Right cardiac atrium (tissue), 5 donors: ENCODE measurements around the gene ZFYVE9. TPM values are rescaled to one million over a fixed set of nuclear protein-coding genes. Genes with fewer than 3 reads are reported as not detected.

Experiments used
- ATAC-seq, 2 donors: fragments of 200-7000 bp; cut with Tn5 transposase; one replicate each; pipeline versions ENCODE4 v1.8.0 to v1.9.1; 2020; ENCODE audit warnings: moderate library complexity in 2 of 2, mild to moderate bottlenecking in 1 of 2
- DNase-seq, 3 donors: peaks; one replicate each; pipeline ENCODE4 v3.0.0-alpha.2; 2020
- H3K27ac ChIP-seq: one replicate; pipeline ENCODE4 v1.5.1; 2013; ENCODE audit warnings: mild to moderate bottlenecking, low read length, control low read depth, moderate library complexity
- H3K27me3 ChIP-seq: one replicate; pipeline ENCODE4 v1.6.1; 2013; ENCODE audit not compliant: control insufficient read depth, insufficient read depth
- H3K4me1 ChIP-seq: one replicate; pipeline ENCODE4 v1.6.1; 2013; ENCODE audit warnings: low read length; ENCODE audit not compliant: control insufficient read depth, insufficient read depth
- H3K4me3 ChIP-seq: one replicate; pipeline ENCODE4 v1.5.1; 2013; ENCODE audit warnings: low read length, control low read depth
- H3K9me3 ChIP-seq: one replicate; pipeline ENCODE4 v1.6.1; 2013; ENCODE audit warnings: low read length; ENCODE audit not compliant: control insufficient read depth
- WGBS: extraction: QIAGEN DNeasy Blood & Tissue Kit; methylation state at CpG from one replicate; pipeline ENCODE4 v1.1.7; 2013; 5-methylcytosine and 5-hydroxymethylcytosine counted together
- intact Hi-C, 4 donors: fragments of 100-400 bp; cut with DNase I; formaldehyde crosslinking; loops; one replicate each; pipeline versions ENCODE4 v1.11.0 to v1.14.0; 2022 to 2023
- polyA plus RNA-seq: library from polyadenylated mRNA; stranded (reverse); fragments of 200-250 nt; gene quantifications from one replicate; pipeline ENCODE4 v1.2.3, GENCODE V29; 2013
- total RNA-seq, 4 donors: library from RNA; stranded (reverse); fragmentation: NEBNext Ultra II Directional; extraction: Animal tissue kit (Norgen Biotek cat#: 25700); gene quantifications; one replicate each; pipeline ENCODE4 v1.2.1, GENCODE V29; 2021
- donor health status: healthy with polysubstance abuse.
- donor health status: DM: no; HTN: yes; CAD: no.
- donor health status: DM: no; HTN: no; CAD: no.
- donor health status: DM: no; HTN: yes; CAD: no; lungs with severe emphysema.
- donor health status: DM: yes; HTN: yes; CAD: no.

Gene ZFYVE9
- total and polyA plus RNA-seq, 5 donors: 6.2 to 21.3 (median 20.0) TPM

DNA sequence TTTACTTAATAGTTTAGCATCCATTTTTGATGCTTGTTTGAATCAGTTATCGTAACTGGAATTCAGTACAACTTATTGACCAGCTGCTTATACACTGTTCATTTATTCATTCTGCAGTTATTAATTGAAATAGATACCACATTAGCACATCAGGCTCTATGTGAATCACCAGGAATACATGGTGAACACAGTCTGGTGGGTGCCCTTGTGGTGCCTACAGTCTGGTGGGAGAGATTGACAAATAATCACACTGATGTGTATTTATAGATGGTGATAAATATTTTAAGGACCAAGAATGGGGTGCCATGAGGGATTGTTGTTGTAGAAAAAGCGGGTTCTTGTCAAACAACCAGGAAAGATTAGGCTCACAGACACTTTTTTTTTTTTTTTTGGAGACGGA lies 87.6 kb downstream of the ZFYVE9 start:
- no peak overlapping the region for H3K4me3 ChIP-seq
- H3K27me3 ChIP-seq: no peaks in the 10 kb centered on the region
- ATAC-seq: no peak
- 98% methylated on average over 3 of the region's 3 CpGs for WGBS
- no peak overlapping the region for H3K27ac ChIP-seq
- no peaks in the 10 kb centered on the region for H3K4me1 ChIP-seq
- peaks cover 4% of the 10 kb centered on the region for H3K9me3 ChIP-seq
- DNase-seq: no peak
- intact Hi-C loops: no loop called here

DNA sequence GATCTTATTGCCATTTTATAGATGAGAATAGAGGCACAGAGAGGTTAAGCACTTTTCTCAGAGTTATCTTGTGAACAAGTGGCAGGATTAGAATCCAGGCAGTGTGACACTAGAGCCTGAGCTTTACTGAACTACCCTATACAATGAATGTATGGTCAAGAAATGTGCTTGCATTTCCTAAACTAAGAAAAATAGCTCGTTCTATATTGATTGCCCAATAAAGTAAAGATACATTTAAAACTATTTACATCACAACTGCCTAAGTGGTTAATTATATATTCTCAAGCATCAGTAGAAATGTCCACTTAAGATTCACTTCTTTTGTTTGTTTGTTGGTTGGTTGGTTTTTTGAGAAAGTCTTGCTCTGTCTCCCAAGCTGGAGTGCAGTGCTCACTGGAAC lies 91.6 kb downstream of the ZFYVE9 start:
- WGBS: 94% methylated on average over 1 of the region's 1 CpG
- intact Hi-C loops: no loop called here
- ATAC-seq (no peak), DNase-seq (no peak)
- no peak overlapping the region for H3K4me3 ChIP-seq
- H3K27ac ChIP-seq: no peak overlapping the region
- no peaks in the 10 kb centered on the region for H3K4me1 ChIP-seq
- H3K27me3 ChIP-seq: no peaks in the 10 kb centered on the region
- H3K9me3 ChIP-seq: no peaks in the 10 kb centered on the region

DNA sequence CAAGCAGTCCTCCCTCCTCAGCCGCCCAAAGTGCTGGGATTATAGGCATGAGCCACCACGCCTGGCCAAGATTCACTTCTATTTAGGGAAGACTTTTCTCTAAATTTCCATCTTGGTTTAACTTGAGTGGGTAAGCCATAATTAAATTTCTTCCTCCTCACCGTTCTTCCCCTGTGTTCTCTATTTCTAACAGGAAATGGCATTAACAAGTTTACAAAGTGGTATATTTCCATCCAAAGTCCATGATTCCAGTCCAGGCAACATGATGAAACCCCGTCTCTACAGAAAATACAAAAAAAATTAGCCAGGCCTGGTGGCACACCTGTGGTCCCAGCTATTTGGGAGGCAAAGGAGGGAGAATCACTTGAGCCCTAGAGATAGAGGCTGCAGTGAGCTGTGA lies 92.1 kb downstream of the ZFYVE9 start:
- no peak for ATAC-seq
- no peak overlapping the region for H3K4me3 ChIP-seq
- H3K27me3 ChIP-seq: no peaks in the 10 kb centered on the region
- H3K9me3 ChIP-seq: no peaks in the 10 kb centered on the region
- 93% methylated on average over 4 of the region's 4 CpGs for WGBS
- DNase-seq: no peak
- intact Hi-C loops: no loop called here
- H3K27ac ChIP-seq: no peak overlapping the region
- H3K4me1 ChIP-seq: no peaks in the 10 kb centered on the region

DNA sequence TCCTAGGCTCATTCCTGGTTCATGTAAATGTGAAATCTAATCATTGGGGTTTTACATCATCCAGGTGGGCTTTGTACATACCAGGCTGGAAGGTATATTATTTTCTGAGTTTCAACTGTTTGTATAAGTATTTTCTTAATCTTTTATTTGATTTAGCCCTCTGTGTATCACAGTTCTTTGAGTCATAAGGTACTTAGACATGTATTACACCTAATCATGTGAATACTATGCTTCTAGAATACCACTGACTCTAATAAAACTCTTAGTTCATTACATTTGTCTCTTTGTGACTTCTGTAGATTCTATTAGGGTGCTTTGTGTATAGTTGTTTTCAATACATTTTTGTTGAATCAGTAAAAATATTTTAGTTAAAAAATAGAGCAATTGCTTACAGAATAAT lies 92.8 kb downstream of the ZFYVE9 start:
- Histone ChIP-seq H3K27ac (no peak overlapping the region), H3K4me1 (no peaks in the 10 kb centered on the region), H3K27me3 (no peaks in the 10 kb centered on the region), H3K9me3 (no peaks in the 10 kb centered on the region), H3K4me3 (no peak overlapping the region)
- ATAC-seq (no peak), DNase-seq (no peak)
- intact Hi-C loops: no loop called here

DNA sequence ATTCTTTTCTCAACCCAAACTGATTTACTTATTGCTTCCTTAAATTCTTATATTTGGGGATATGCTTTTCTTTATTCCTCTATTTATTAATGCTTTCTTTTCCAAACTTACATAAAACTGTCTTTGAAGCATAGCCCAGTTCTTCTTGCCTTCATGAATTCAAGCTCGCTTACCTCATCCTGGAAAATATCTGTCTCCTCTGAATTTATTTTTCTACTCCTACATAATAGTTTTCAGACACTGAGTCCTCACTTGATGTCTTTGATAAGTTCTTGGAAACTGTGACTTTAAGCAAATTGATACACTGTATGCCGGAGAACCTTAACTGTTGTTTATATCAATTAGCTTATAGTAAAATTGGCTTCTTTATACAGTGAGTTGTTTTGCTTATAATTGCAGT lies 93.8 kb downstream of the ZFYVE9 start:
- 85% methylated on average over 2 of the region's 2 CpGs for WGBS
- DNase-seq: no peak

DNA sequence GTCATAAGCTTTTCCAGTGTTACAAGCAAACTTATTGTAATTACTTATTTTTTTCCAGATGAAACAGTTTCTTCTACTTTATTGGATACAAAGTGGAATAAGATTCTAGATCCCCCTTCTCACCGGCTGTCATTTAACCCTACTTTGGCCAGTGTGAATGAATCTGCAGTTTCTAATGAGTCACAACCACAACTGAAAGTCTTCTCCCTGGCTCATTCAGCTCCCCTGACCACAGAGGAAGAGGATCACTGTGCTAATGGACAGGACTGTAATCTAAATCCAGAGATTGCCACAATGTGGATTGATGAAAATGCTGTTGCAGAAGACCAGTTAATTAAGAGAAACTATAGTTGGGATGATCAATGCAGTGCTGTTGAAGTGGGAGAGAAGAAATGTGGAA lies 95.5 kb downstream of the ZFYVE9 start:
- Histone ChIP-seq H3K27me3 (no peaks in the 10 kb centered on the region), H3K27ac (no peak overlapping the region), H3K4me1 (no peaks in the 10 kb centered on the region), H3K9me3 (no peaks in the 10 kb centered on the region), H3K4me3 (no peak overlapping the region)
- 63% methylated on average over 1 of the region's 1 CpG for WGBS
- intact Hi-C loops: no loop called here
- no peak for ATAC-seq
- DNase-seq: no peak

More for the DNA sequence above, 93.8 kb downstream of the ZFYVE9 start:
- no peak overlapping the region for H3K27ac ChIP-seq
- H3K4me1 ChIP-seq: no peaks in the 10 kb centered on the region
- intact Hi-C loops: no loop called here
- no peak overlapping the region for H3K4me3 ChIP-seq
- no peaks in the 10 kb centered on the region for H3K27me3 ChIP-seq
- ATAC-seq: no peak
- no peaks in the 10 kb centered on the region for H3K9me3 ChIP-seq

DNA sequence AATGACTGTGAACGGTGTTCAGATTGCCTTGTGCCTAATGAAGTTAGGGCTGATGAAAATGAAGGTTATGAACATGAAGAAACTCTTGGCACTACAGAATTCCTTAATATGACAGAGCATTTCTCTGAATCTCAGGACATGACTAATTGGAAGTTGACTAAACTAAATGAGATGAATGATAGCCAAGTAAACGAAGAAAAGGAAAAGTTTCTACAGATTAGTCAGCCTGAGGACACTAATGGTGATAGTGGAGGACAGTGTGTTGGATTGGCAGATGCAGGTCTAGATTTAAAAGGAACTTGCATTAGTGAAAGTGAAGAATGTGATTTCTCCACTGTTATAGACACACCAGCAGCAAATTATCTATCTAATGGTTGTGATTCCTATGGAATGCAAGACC lies 96.6 kb downstream of the ZFYVE9 start:
- no peaks in the 10 kb centered on the region for H3K27me3 ChIP-seq
- no peak for ATAC-seq

DNA sequence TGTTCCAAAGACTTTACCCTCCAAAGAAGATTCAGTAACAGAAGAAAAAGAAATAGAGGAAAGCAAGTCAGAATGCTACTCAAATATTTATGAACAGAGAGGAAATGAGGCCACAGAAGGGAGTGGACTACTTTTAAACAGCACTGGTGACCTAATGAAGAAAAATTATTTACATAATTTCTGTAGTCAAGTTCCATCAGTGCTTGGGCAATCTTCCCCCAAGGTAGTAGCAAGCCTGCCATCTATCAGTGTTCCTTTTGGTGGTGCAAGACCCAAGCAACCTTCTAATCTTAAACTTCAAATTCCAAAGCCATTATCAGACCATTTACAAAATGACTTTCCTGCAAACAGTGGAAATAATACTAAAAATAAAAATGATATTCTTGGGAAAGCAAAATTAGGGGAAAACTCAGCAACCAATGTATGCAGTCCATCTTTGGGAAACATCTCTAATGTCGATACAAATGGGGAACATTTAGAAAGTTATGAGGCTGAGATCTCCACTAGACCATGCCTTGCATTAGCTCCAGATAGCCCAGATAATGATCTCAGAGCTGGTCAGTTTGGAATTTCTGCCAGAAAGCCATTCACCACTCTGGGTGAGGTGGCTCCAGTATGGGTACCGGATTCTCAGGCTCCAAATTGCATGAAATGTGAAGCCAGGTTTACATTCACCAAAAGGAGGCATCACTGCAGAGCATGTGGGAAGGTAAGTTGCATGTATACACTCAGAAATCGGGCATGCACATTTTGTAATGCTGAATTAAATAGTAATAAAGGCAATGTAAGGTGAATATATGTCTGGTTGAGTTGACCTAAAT lies 97.2 kb downstream of the ZFYVE9 start:
- Histone ChIP-seq H3K4me1 (no peaks in the 10 kb centered on the region), H3K9me3 (no peaks in the 10 kb centered on the region), H3K27me3 (no peaks in the 10 kb centered on the region), H3K27ac (no peak overlapping the region), H3K4me3 (no peak overlapping the region)
- DNase-seq (no peak), ATAC-seq (no peak)
- WGBS: 92% methylated on average over 3 of the region's 3 CpGs
- intact Hi-C loops: no loop called here

More for the DNA sequence above, 96.6 kb downstream of the ZFYVE9 start:
- Histone ChIP-seq H3K4me3 (no peak overlapping the region), H3K4me1 (no peaks in the 10 kb centered on the region), H3K9me3 (no peaks in the 10 kb centered on the region), H3K27ac (no peak overlapping the region)
- intact Hi-C loops: no loop called here
- DNase-seq: no peak
- WGBS: 73% methylated on average over 2 of the region's 2 CpGs

DNA sequence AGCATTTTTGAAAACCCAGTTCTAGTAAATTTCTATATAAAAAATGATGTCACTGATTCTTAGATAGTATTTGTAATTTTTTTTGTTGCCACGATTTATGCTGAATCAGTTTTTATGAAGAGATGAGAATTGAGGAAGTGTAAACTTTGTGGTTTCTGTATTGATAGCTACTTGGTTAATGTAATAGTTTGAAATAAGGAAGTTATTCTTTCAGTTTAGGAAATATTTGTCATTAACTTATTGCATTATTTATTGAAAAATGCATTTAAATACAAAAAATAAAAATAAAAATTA lies 97.8 kb downstream of the ZFYVE9 start:
- Histone ChIP-seq H3K27me3 (no peaks in the 10 kb centered on the region), H3K4me1 (no peaks in the 10 kb centered on the region), H3K9me3 (no peaks in the 10 kb centered on the region), H3K4me3 (no peak overlapping the region), H3K27ac (no peak overlapping the region)
- intact Hi-C loops: no loop called here
- 64% methylated on average over 1 of the region's 1 CpG for WGBS
- no peak for ATAC-seq
- no peak for DNase-seq

DNA sequence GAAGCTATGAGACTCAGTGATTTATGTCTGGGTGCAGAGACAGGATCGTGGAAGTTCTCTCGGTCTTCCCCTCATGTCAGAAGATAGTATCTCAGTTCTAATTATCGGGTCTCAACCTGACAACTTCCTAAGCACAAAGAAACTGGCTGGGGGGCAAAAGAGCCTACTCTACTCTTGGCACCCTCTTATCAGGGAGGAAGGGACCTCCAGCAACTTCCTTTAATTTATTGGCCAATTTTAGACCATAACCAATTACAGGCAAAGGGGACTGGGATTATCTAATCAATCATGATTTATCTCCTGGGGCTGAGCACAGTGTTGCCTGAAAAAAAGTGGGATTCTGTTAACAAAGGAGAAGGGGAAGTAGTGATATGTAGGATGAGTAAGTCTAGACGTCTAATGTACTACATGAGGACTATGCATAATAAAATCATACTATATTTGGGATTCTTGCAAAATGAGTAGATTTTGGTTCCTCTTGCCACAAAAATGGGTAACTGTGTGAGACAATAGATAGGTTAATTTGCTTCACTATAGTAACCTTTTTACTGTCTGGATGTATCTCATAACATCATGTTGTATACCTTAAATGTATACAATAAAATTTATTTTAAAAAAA lies 98.8 kb downstream of the ZFYVE9 start:
- H3K4me3 ChIP-seq: no peak overlapping the region
- WGBS: 44% methylated on average over 4 of the region's 4 CpGs
- no peaks in the 10 kb centered on the region for H3K27me3 ChIP-seq
- intact Hi-C loops: no loop called here
- no peaks in the 10 kb centered on the region for H3K4me1 ChIP-seq
- no peak overlapping the region for H3K27ac ChIP-seq
- no peaks in the 10 kb centered on the region for H3K9me3 ChIP-seq
- ATAC-seq (no peak), DNase-seq (no peak)

DNA sequence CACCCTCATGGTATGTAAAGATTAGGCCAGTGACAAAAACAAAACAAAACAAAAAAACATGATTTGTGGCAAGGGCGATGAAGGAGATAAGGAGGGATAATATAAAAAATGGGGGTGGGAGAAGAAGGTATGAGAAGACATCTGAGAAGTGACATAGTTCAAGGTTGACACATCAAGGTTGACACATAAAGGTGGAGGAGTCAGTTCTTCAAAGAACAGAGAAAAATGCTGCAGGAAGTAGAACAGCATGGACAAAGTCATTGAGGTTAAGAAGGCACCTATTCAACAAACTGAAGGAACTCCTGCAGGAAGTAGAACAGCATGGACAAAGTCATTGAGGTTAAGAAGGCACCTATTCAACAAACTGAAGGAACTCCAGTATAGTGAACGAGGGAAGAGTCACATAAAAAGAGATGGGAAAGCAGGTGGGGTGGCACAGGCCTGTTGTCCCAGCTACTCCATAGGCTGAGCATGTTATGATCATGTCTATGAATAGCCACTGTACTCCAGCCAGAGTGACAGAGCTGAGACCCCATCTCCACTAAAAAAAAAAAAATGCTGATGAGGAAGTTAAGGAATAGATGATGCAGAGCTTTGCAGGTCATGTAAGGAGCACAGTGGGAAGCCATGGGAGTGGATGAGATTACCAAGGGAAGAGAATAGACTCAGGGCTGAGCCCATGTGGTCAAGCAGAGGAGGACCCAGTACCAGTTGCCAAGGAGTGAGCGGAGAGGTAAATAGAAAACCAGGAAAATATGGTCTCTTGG lies 101.5 kb downstream of the ZFYVE9 start:
- intact Hi-C loops: no loop called here
- Histone ChIP-seq H3K4me1 (no peaks in the 10 kb centered on the region), H3K27me3 (no peaks in the 10 kb centered on the region), H3K27ac (no peak overlapping the region), H3K9me3 (no peaks in the 10 kb centered on the region), H3K4me3 (no peak overlapping the region)
- DNase-seq (no peak), ATAC-seq (no peak)
- 92% methylated on average over 3 of the region's 3 CpGs for WGBS
